ENCODE results near the gene SUMF1.

DNA sequence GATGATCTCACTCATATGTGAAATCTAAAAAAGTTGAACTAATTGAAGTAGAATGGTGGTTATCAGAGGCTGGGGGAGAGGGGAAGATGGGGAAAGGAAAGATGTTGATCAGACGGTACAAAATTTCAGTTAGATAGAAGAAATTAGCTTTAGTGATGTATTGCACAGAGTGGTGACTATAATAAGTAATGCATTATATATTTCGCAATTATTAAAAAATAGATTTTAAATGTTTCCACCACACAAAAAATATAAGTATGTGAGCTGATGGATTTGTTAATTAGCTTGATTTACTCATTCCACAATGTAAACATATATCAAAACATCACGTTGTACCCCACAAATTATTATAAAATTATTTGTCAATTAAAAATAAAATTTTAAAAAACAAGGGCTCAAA lies 8.1 kb downstream of the SUMF1 start:
- TF ChIP-seq SIN3A (IDR thresholded peaks at IDR 0.05; ENCODE audit: borderline replicate concordance, insufficient read depth, low read length) (no peak), POLR2AphosphoS5 (IDR thresholded peaks at IDR 0.05; ENCODE audit: low read depth, low read length) (no peak), TAF1 (IDR thresholded peaks at IDR 0.05; ENCODE audit: borderline replicate concordance, insufficient read depth, low read length) (no peak), REST (IDR thresholded peaks at IDR 0.05; ENCODE audit: insufficient read depth in 1 of 2, low read depth in 2 of 2, low read length in 2 of 2) (no peak)

All from PFSK-1 (cell line).